WTC11 (cell line): Measurements from ENCODE around the gene ESR2.

ENCODE experiments used
- CTCF ChIP-seq: fragments of 200-600 bp; IDR thresholded peaks from 2 replicates; pipeline ENCODE4 v1.8.0; 2022; ENCODE audit warnings: antibody characterized with exemption
- IRF1 ChIP-seq: sonication (generic); formaldehyde crosslinking; IDR thresholded peaks from 2 replicates; pipeline ENCODE4 v1.8.0; 2023; ENCODE audit warnings: missing genetic modification reagents

- TF ChIP-seq CTCF (no peak), IRF1 (CRISPR knock-in tag) (no peak)
Measured at GRCh38 chr14:64338616-64339316, 44.6 kb upstream of the ESR2 start.
